ENCODE measurements around the gene MTHFR.

Gene MTHFR

DNA sequence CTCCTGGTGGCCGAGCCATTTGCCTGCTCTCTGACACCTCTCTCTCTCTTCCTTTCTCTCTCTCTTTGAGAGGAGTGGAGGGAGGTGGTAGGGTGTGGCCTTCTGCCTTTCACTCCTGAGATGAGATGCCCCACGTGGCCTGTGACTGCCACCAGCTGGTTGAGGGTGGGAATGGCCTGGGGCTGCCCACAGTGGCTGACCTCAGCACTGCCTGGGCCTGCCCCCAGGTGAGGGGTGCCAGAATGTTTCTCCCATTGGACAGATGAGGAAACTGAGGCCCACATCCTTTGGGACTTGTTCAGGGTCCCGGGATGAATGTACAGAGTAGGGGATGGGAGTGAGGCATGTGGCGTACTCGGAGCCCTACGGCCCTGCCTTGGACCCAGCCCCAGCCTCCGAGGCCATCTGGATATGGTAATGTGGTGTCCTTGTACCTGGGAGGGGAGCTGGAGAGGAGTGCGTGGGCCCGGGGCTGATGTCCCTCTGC, 56.5 kb downstream of the MTHFR start:
- Mint-ChIP-seq H3K27me3 (ENCODE audit: low read depth) (no peaks in the 10 kb centered on the region), H3K9me3 (no peaks in the 10 kb centered on the region), H3K4me3 (no peak overlapping the region), H3K36me3 (ENCODE audit: low read depth) (peaks cover 14% of the 10 kb centered on the region), H3K4me1 (no peaks in the 10 kb centered on the region), H3K27ac (no peak overlapping the region)
- peak in 1 of 3 experiments; percentile 35 for TF ChIP-seq CTCF (IDR thresholded peaks at IDR 0.05; ENCODE audit: unreplicated experiment in 3 of 3)

GRCh38 chr1:11748294-11749202, 57.2 kb downstream of the MTHFR start:
- no peaks in the 10 kb centered on the region for H3K4me1 Mint-ChIP-seq
- H3K36me3 Mint-ChIP-seq (ENCODE audit: low read depth) = peaks cover 14% of the 10 kb centered on the region
- no peaks in the 10 kb centered on the region for H3K27me3 Mint-ChIP-seq (ENCODE audit: low read depth)
- H3K4me3 Mint-ChIP-seq = no peak overlapping the region
- no peak for TF ChIP-seq CTCF (IDR thresholded peaks at IDR 0.05; ENCODE audit: unreplicated experiment in 3 of 3)
- no peaks in the 10 kb centered on the region for H3K9me3 Mint-ChIP-seq
- H3K27ac Mint-ChIP-seq = no peak overlapping the region

DNA sequence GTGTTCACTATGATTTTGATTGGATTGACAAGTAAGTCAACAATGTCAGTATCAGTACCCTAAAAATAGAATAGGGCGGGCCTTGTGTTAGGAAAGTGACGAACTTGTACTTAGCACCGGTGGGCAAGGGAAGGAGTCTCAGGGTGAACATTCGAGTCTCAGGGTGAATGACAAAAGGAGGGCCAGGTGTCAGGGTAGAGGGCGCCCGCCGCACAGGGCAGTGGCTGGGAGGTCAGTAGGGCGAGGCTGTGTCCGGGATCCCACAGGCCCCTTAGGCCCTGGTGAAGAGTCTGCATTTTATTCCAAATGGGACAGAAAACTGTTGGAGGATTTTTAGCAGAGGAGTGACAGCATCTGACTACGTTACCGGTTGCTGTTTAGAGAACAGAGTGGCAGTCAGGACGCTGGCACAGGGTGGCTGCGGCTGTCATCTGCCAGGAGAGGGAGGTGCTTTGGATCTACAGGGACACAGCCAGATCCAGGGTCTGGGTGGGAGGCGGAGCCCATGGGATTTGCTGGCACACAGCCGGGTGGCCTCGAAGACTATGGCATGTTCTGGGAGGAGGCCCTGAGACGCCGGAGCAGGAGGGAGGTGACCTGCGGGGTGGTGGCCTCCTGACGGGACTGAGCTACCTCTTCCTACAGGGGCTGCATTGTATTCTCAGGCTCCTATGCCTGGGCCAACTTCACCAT, 58.8 kb downstream of the MTHFR start:
- Mint-ChIP-seq H3K4me1 (no peaks in the 10 kb centered on the region), H3K36me3 (ENCODE audit: low read depth) (peaks cover 14% of the 10 kb centered on the region), H3K9me3 (no peaks in the 10 kb centered on the region), H3K27me3 (ENCODE audit: low read depth) (no peaks in the 10 kb centered on the region), H3K4me3 (no peak overlapping the region), H3K27ac (no peak overlapping the region)
- no peak for TF ChIP-seq CTCF (IDR thresholded peaks at IDR 0.05; ENCODE audit: unreplicated experiment in 3 of 3)

- Mint-ChIP-seq H3K4me1 (no peaks in the 10 kb centered on the region), H3K27ac (no peak overlapping the region), H3K27me3 (ENCODE audit: low read depth) (no peaks in the 10 kb centered on the region), H3K9me3 (no peaks in the 10 kb centered on the region), H3K4me3 (no peak overlapping the region), H3K36me3 (ENCODE audit: low read depth) (peaks cover 14% of the 10 kb centered on the region)
- no peak for TF ChIP-seq CTCF (IDR thresholded peaks at IDR 0.05; ENCODE audit: unreplicated experiment in 3 of 3)
These were observed 59.7 kb downstream of the MTHFR start for GRCh38 chr1:11746092-11746491.

GRCh38 chr1:11744287-11744686, 61.5 kb downstream of the MTHFR start:
- no peak for TF ChIP-seq CTCF (IDR thresholded peaks at IDR 0.05; ENCODE audit: unreplicated experiment in 3 of 3)
- Mint-ChIP-seq H3K4me3 (no peak overlapping the region), H3K4me1 (no peaks in the 10 kb centered on the region), H3K27ac (no peak overlapping the region), H3K36me3 (ENCODE audit: low read depth) (peaks cover 14% of the 10 kb centered on the region), H3K27me3 (ENCODE audit: low read depth) (no peaks in the 10 kb centered on the region), H3K9me3 (no peaks in the 10 kb centered on the region)

Measured in nephron (organoid).